ENCODE measurements around the gene KCNMB1.

The KCNMB1 gene

GRCh38 chr5:170388818-170389549 lies at the start of gene KCNMB1:
Gene KCNMB1 (minus strand): TSS chr5:170389367. CDS start chr5:170385447, 3,920 bp downstream.
- peak within 1 kb of the TSS; percentile 16 for H3K4me3 ChIP-seq (ENCODE audit: low read depth, low read length)
- no peak for DNase-seq (ENCODE audit: low read depth)

GRCh38 chr5:170438581-170438980 lies 49.4 kb upstream of the KCNMB1 start:
- TF ChIP-seq CTCF (IDR thresholded peaks at IDR 0.05; ENCODE audit: insufficient read depth, low read depth, low read length, missing control alignments): no peak
- no peak overlapping the region for H3K4me3 ChIP-seq (ENCODE audit: low read depth, low read length)

More at GRCh38 chr5:170388818-170389549, at the start of gene KCNMB1:
- no peak for TF ChIP-seq CTCF (IDR thresholded peaks at IDR 0.05; ENCODE audit: insufficient read depth, low read depth, low read length, missing control alignments)

GRCh38 chr5:170437621-170438375 lies 48.6 kb upstream of the KCNMB1 start:
- no peak overlapping the region for H3K4me3 ChIP-seq (ENCODE audit: low read depth, low read length)
- TF ChIP-seq CTCF (IDR thresholded peaks at IDR 0.05; ENCODE audit: insufficient read depth, low read depth, low read length, missing control alignments): no peak

More at GRCh38 chr5:170438581-170438980, 49.4 kb upstream of the KCNMB1 start:
- DNase-seq (ENCODE audit: low read depth): no peak

GRCh38 chr5:170436335-170436734 lies 47.2 kb upstream of the KCNMB1 start:
- no peak for TF ChIP-seq CTCF (IDR thresholded peaks at IDR 0.05; ENCODE audit: insufficient read depth, low read depth, low read length, missing control alignments)
- peak; percentile 9 for DNase-seq (ENCODE audit: low read depth)
- H3K4me3 ChIP-seq (ENCODE audit: low read depth, low read length): no peak overlapping the region

More at GRCh38 chr5:170437621-170438375, 48.6 kb upstream of the KCNMB1 start:
- no peak for DNase-seq (ENCODE audit: low read depth)

- DNase-seq (ENCODE audit: low read depth): peak; percentile 58
- peak; percentile 97 for TF ChIP-seq CTCF (IDR thresholded peaks at IDR 0.05; ENCODE audit: insufficient read depth, low read depth, low read length, missing control alignments)
- no peak overlapping the region for H3K4me3 ChIP-seq (ENCODE audit: low read depth, low read length)
Measured at GRCh38 chr5:170434966-170435605, 45.9 kb upstream of the KCNMB1 start.

GRCh38 chr5:170432669-170433068 lies 43.5 kb upstream of the KCNMB1 start:
- DNase-seq (ENCODE audit: low read depth): no peak
- H3K4me3 ChIP-seq (ENCODE audit: low read depth, low read length): no peak overlapping the region
- no peak for TF ChIP-seq CTCF (IDR thresholded peaks at IDR 0.05; ENCODE audit: insufficient read depth, low read depth, low read length, missing control alignments)

All from GM12865 (cell line).